ENCODE results near the gene ZGRF1.
"Not testable (repeated sequence)": the region's sequence is repeated elsewhere in the genome, so short reads cannot be mapped to it uniquely, and the experiment has no call there.

Gene ZGRF1

GRCh38 chr4:112564706-112565270 is 71.9 kb downstream of the ZGRF1 start:
- no peak for TF ChIP-seq CTCF (conservative IDR thresholded peaks at IDR 0.05; ENCODE audit: low read depth, low read length)
- H3K4me3 ChIP-seq (ENCODE audit: low read length): no peak overlapping the region
- no peak for DNase-seq (ENCODE audit: low read depth)

GRCh38 chr4:112563431-112564200 is 73.1 kb downstream of the ZGRF1 start:
- peak; percentile 97 for DNase-seq (ENCODE audit: low read depth)
- TF ChIP-seq CTCF (conservative IDR thresholded peaks at IDR 0.05; ENCODE audit: low read depth, low read length): no peak
- H3K4me3 ChIP-seq (ENCODE audit: low read length): no peak overlapping the region

- TF ChIP-seq CTCF (conservative IDR thresholded peaks at IDR 0.05; ENCODE audit: low read depth, low read length): no peak
- no peak for DNase-seq (ENCODE audit: low read depth)
- H3K4me3 ChIP-seq (ENCODE audit: low read length): no peak overlapping the region
Measured at GRCh38 chr4:112562254-112562879, 74.3 kb downstream of the ZGRF1 start.

- no peak for TF ChIP-seq CTCF (conservative IDR thresholded peaks at IDR 0.05; ENCODE audit: low read depth, low read length)
- H3K4me3 ChIP-seq (ENCODE audit: low read length): no peak overlapping the region
- no peak for DNase-seq (ENCODE audit: low read depth)
Measured at GRCh38 chr4:112560084-112560483, 76.6 kb downstream of the ZGRF1 start.

- no peak for TF ChIP-seq CTCF (conservative IDR thresholded peaks at IDR 0.05; ENCODE audit: low read depth, low read length)
- no peak overlapping the region for H3K4me3 ChIP-seq (ENCODE audit: low read length)
- no peak for DNase-seq (ENCODE audit: low read depth)
Measured at GRCh38 chr4:112559053-112559452, 77.7 kb downstream of the ZGRF1 start.

GRCh38 chr4:112557676-112558411 is 78.9 kb downstream of the ZGRF1 start:
- H3K4me3 ChIP-seq (ENCODE audit: low read length): no peak overlapping the region
- TF ChIP-seq CTCF (conservative IDR thresholded peaks at IDR 0.05; ENCODE audit: low read depth, low read length): no peak
- DNase-seq (ENCODE audit: low read depth): no peak

DNA sequence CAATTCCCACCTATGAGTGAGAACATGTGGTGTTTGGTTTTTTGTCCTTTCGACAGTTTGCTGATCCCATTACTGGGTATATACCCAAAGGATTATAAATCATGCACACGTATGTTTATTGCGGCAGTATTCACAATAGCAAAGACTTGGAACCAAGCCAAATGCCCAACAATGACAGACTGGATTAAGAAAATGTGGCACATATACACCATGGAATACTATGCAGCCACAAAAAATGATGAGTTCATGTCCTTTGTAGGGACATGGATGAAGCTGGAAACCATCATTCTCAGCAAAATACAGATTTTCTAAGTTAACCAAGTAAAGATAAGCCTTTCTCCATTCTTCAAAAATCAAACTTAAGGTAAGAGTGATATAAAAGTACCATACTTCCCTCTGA is 82.4 kb downstream of the ZGRF1 start:
- not testable (repeated sequence) for H3K4me3 ChIP-seq (ENCODE audit: low read length); DNase-seq (ENCODE audit: low read depth)
